Mesenchymal stem cell (in vitro differentiated cells and primary cell): ENCODE results near the gene LFNG.
"Not testable (repeated sequence)": the region's sequence is repeated elsewhere in the genome, so short reads cannot be mapped to it uniquely, and the experiment has no call there.

Experiments used
- DNase-seq: peaks from one replicate; pipeline ENCODE4 v3.0.0-alpha.2; 2013
- H2AFZ ChIP-seq: one replicate; pipeline ENCODE4 v1.6.1; 2013; ENCODE audit warnings: low read depth, mild to moderate bottlenecking, control low read depth, inconsistent platforms, low read length, moderate library complexity
- H2AK5ac ChIP-seq: 2 replicates; pipeline ENCODE4 v1.6.1; 2013; ENCODE audit warnings: low read length, moderate library complexity, mild to moderate bottlenecking, inconsistent platforms; ENCODE audit not compliant: severe bottlenecking
- H2BK120ac ChIP-seq: one replicate; pipeline ENCODE4 v1.6.1; 2013; ENCODE audit warnings: low read depth, mild to moderate bottlenecking, inconsistent platforms, low read length, moderate library complexity
- H2BK12ac ChIP-seq, 2 experiments: one replicate each; pipeline ENCODE4 v1.6.1; 2013; ENCODE audit warnings: inconsistent platforms in 2 of 2, low read length in 2 of 2, mild to moderate bottlenecking in 2 of 2, moderate library complexity in 2 of 2, control low read depth in 1 of 2
- H2BK15ac ChIP-seq: one replicate; pipeline ENCODE4 v1.6.1; 2013; ENCODE audit warnings: mild to moderate bottlenecking, low read depth, inconsistent platforms; ENCODE audit not compliant: poor library complexity, severe bottlenecking
- H2BK5ac ChIP-seq: 2 replicates; pipeline ENCODE4 v1.6.1; 2013; ENCODE audit warnings: low read depth, mild to moderate bottlenecking, low read length, control low read depth, inconsistent platforms; ENCODE audit not compliant: poor library complexity, severe bottlenecking
- H3K14ac ChIP-seq, 2 experiments: one replicate each; pipeline ENCODE4 v1.6.1; 2013; ENCODE audit warnings: inconsistent platforms in 2 of 2, low read length in 2 of 2, control low read depth in 1 of 2, mild to moderate bottlenecking in 1 of 2, moderate library complexity in 1 of 2
- H3K18ac ChIP-seq, 2 experiments: one replicate each; pipeline ENCODE4 v1.6.1; 2013; ENCODE audit warnings: inconsistent platforms in 2 of 2, low read length in 2 of 2, control low read depth in 1 of 2, low read depth in 1 of 2, mild to moderate bottlenecking in 1 of 2
- H3K23ac ChIP-seq, 2 experiments: one replicate each; pipeline ENCODE4 v1.6.1; 2013; ENCODE audit warnings: inconsistent platforms in 2 of 2, low read length in 2 of 2, mild to moderate bottlenecking in 2 of 2, moderate library complexity in 2 of 2, control low read depth in 1 of 2
- H3K27ac ChIP-seq: 2 replicates; pipeline ENCODE4 v1.5.1; 2013; ENCODE audit warnings: mild to moderate bottlenecking, moderate library complexity, low read length, control low read depth, inconsistent platforms; ENCODE audit not compliant: poor library complexity, severe bottlenecking
- H3K27me3 ChIP-seq, 2 experiments: 2 replicates each; pipeline versions ENCODE4 v1.6.1 to v1.7.0; 2013; ENCODE audit warnings: low read length in 2 of 2, mild to moderate bottlenecking in 2 of 2, moderate library complexity in 2 of 2, control low read depth in 1 of 2, inconsistent platforms in 1 of 2; ENCODE audit not compliant: control insufficient read depth in 1 of 2, insufficient read depth in 1 of 2
- H3K36me3 ChIP-seq, 2 experiments: 2 replicates each; pipeline versions ENCODE4 v1.6.1 to v1.7.0; 2013; ENCODE audit warnings: low read length in 2 of 2, control low read depth in 1 of 2, inconsistent platforms in 1 of 2, low read depth in 1 of 2, mild to moderate bottlenecking in 1 of 2; ENCODE audit not compliant: insufficient read depth in 2 of 2, control insufficient read depth in 1 of 2
- H3K4ac ChIP-seq, 2 experiments: one replicate each; pipeline ENCODE4 v1.6.1; 2013; ENCODE audit warnings: inconsistent platforms in 2 of 2, low read length in 2 of 2, mild to moderate bottlenecking in 2 of 2, moderate library complexity in 2 of 2, control low read depth in 1 of 2, low read depth in 1 of 2
- H3K4me1 ChIP-seq: 2 replicates; pipeline ENCODE4 v1.6.1; 2013; ENCODE audit warnings: low read depth, low read length, control low read depth; ENCODE audit not compliant: control insufficient read depth, insufficient read depth
- H3K4me2 ChIP-seq: 2 replicates; pipeline ENCODE4 v1.6.1; 2013; ENCODE audit warnings: low read length, mild to moderate bottlenecking, inconsistent platforms; ENCODE audit not compliant: poor library complexity, severe bottlenecking
- H3K4me3 ChIP-seq, 2 experiments: 2 replicates each; pipeline versions ENCODE4 v1.5.1 to v1.7.0; 2013; ENCODE audit warnings: low read length in 2 of 2, mild to moderate bottlenecking in 2 of 2, control low read depth in 1 of 2, low read depth in 1 of 2; ENCODE audit not compliant: insufficient read depth in 1 of 2
- H3K79me1 ChIP-seq: replicated peaks from 2 replicates; pipeline ENCODE4 v1.6.1; 2013; ENCODE audit warnings: mild to moderate bottlenecking, control low read depth, low read length, inconsistent platforms; ENCODE audit not compliant: poor library complexity, severe bottlenecking
- H3K9ac ChIP-seq: 2 replicates; pipeline ENCODE4 v1.7.0; 2013; ENCODE audit warnings: mild to moderate bottlenecking, low read length, moderate library complexity
- H3K9me3 ChIP-seq: 2 replicates; pipeline ENCODE4 v1.7.0; 2013; ENCODE audit warnings: mild to moderate bottlenecking, low read length; ENCODE audit not compliant: control insufficient read depth
- H4K8ac ChIP-seq: one replicate; pipeline ENCODE4 v1.6.1; 2013; ENCODE audit warnings: inconsistent platforms, mild to moderate bottlenecking, low read length, moderate library complexity
- H4K91ac ChIP-seq: one replicate; pipeline ENCODE4 v1.6.1; 2013; ENCODE audit warnings: mild to moderate bottlenecking, low read length, inconsistent platforms
- WGBS: methylation state at CpG from one replicate; pipeline ENCODE4 v1.1.7; 2013; ENCODE audit warnings: mixed read lengths; 5-methylcytosine and 5-hydroxymethylcytosine counted together

The LFNG gene

DNA sequence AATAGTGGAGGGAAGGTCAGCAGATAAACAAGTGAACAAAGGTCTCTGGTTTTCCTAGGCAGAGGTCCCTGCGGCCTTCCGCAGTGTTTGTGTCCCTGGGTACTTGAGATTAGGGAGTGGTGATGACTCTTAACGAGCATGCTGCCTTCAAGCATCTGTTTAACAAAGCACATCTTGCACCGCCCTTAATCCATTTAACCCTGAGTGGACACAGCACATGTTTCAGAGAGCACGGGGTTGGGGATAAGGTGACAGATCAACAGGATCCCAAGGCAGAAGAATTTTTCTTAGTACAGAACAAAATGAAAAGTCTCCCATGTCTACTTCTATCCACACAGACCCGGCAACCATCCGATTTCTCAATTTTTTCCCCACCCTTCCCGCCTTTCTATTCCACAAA, 14.0 kb downstream of the LFNG start:
- no CpG with 5 or more reads among the region's 8 CpGs for WGBS
- H3K27me3 ChIP-seq, H3K9me3 ChIP-seq, H3K18ac ChIP-seq, H2BK12ac ChIP-seq, H3K4me3 ChIP-seq, H3K14ac ChIP-seq, H3K27ac ChIP-seq, H2AFZ ChIP-seq, H3K4me2 ChIP-seq, DNase-seq, H3K9ac ChIP-seq, H4K91ac ChIP-seq, H4K8ac ChIP-seq, H2BK15ac ChIP-seq, H2BK5ac ChIP-seq, H2AK5ac ChIP-seq, H3K4ac ChIP-seq, H3K23ac ChIP-seq, H2BK120ac ChIP-seq, H3K79me1 ChIP-seq: not testable (repeated sequence)
- Histone ChIP-seq H3K36me3 (peaks cover 9 to 35% of the 10 kb centered on the region in 2 experiments), H3K4me1 (peaks cover 27% of the 10 kb centered on the region)

DNA sequence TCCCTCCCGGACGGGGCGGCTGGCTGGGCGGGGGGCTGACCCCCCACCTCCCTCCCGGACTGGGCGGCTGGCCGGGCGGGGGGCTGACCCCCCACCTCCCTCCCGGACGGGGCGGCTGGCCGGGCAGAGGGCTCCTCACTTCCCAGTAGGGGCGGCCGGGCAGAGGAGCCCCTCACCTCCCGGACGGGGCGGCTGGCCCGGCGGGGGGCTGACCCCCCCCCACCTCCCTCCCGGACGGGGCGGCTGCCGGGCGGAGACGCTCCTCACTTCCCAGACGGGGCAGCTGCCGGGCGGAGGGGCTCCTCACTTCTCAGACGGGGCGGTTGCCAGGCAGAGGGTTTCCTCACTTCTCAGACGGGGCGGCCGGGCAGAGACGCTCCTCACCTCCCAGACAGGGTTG, 14.6 kb downstream of the LFNG start:
- DNase-seq, H4K91ac ChIP-seq, H2AFZ ChIP-seq, H3K4me3 ChIP-seq, H3K18ac ChIP-seq, H2AK5ac ChIP-seq, H3K4ac ChIP-seq, H2BK5ac ChIP-seq, H2BK120ac ChIP-seq, H3K27me3 ChIP-seq, H2BK15ac ChIP-seq, H3K4me2 ChIP-seq, H3K9me3 ChIP-seq, H3K23ac ChIP-seq, H3K14ac ChIP-seq, H3K9ac ChIP-seq, H3K79me1 ChIP-seq, H3K27ac ChIP-seq, H4K8ac ChIP-seq, H2BK12ac ChIP-seq: not testable (repeated sequence)
- 80% methylated on average over 1 of the region's 34 CpGs for WGBS
- Histone ChIP-seq H3K4me1 (peaks cover 21% of the 10 kb centered on the region), H3K36me3 (peaks cover 15 to 35% of the 10 kb centered on the region in 2 experiments)

DNA sequence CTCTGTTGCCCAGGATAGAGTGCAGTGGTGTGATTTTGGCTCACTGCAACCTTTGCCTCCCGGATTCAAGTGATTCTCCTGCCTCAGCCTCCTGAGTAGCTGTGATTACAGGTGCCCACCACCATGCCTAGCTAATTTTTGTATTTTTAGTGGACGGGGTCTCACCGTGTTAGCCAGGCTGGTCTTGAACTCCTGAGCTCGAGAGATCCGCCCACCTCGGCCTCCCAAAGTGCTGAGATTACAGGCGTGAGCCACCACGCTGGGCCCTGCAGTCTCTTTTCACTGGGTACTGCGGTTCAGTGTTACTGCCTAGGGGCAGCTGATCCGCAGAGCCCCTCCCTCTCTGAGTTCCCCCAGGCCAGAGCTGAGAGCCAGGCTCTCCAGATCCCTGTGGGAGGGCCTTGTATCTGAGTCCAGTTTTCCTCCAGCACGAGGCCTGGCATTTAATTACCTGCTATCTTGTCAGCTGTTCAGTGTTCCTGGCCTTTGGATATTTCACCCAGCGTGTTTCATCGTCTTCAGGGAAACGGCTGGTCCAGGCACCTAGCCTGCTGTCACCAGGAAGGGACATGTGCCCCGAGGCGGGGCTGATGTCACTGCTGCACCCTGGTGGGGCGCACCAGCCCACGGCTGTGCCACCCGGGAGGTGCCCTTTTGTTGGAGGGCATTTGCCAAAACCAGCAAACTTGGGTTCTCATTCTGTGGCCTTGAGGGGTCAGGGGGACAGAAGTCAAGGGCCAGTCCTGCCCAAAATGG, 16.5 kb downstream of the LFNG start:
- DNase-seq, H2BK5ac ChIP-seq, H2AK5ac ChIP-seq, H4K91ac ChIP-seq, H3K23ac ChIP-seq, H2BK15ac ChIP-seq, H3K4me2 ChIP-seq, H2BK12ac ChIP-seq, H3K4ac ChIP-seq, H3K79me1 ChIP-seq, H3K27me3 ChIP-seq, H3K9ac ChIP-seq, H2BK120ac ChIP-seq, H3K9me3 ChIP-seq, H4K8ac ChIP-seq, H3K18ac ChIP-seq, H3K4me3 ChIP-seq, H2AFZ ChIP-seq, H3K4me1 ChIP-seq, H3K14ac ChIP-seq, H3K27ac ChIP-seq: not testable (repeated sequence)
- peaks cover 28 to 37% of the 10 kb centered on the region in 2 experiments for H3K36me3 ChIP-seq
- WGBS = 82% methylated on average over 6 of the region's 19 CpGs

DNA sequence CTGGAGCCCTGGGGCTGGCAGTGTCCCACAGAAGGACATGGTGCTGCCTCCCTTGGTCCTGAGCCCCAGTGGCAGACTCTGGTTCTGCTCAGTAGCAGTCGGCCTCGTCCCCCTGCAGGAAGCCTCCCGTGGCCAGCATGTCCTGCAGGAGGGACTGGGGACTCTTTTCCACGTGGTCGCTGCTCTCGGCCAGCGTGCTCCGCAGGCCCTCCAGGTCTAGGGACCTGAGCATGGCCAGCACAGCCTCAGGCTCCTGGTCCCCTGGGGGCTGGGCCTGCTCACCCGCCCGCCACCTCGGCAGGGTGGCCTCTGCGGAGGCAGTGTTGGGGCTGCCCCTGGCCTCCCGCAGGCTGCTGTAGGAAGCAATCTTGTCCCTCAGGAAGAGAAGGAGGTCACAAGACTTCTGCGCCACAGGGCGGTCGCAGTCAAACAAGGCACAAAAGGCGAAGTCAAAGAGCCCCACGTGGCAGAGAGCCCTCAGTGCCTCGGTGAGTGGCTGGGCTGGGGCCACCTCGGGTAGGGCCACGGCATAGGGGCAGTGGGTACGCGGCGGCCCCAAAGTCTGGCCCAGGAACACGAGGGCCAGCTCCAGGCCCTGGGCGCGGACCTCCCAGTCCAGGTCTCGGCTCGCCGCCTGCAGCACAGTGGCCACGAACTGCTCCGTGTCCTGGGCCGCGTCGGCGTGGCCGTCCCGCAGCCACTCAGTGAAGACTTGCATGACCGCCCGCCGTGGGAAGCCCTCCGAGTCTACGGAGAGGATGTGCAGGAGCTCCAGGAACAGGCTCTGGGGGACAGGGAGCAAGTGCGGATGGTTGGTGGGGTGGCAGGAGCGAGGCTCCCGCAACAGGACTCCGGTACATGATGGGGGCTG, 18.6 kb downstream of the LFNG start:
- Histone ChIP-seq H3K27me3 (no peaks in the 10 kb centered on the region), H3K27ac (no peak overlapping the region), H3K9me3 (no peaks in the 10 kb centered on the region), H4K8ac (no peak overlapping the region), H3K36me3 (peaks cover 34 to 55% of the 10 kb centered on the region in 2 experiments), H3K4me1 (peaks cover 7% of the 10 kb centered on the region), H2BK120ac (no peak overlapping the region), H3K79me1 (peaks cover 1% of the 10 kb centered on the region), H2AK5ac (no peak overlapping the region), H2BK15ac (no peak overlapping the region), H2BK5ac (no peak overlapping the region), H3K23ac (no peak overlapping the region), H3K4me2 (no peak overlapping the region), H3K4me3 (no peak overlapping the region), H3K9ac (no peak overlapping the region), H3K14ac (no peak overlapping the region), H4K91ac (peak overlapping the region; percentile 10), H2AFZ (no peak overlapping the region), H2BK12ac (no peak overlapping the region), H3K4ac (no peak overlapping the region), H3K18ac (no peak overlapping the region)
- no peak for DNase-seq
- WGBS = 96% methylated on average over 47 of the region's 47 CpGs
